ENCODE data around the gene CARM1. TPM values are rescaled to one million over a fixed set of nuclear protein-coding genes. Genes with fewer than 3 reads are reported as not detected.
A peak's percentile ranks its signal among the peaks of the same experiment; 100 is the strongest.

The CARM1 gene
- total RNA-seq, 1 experiment from 2014 or later = 63.7 TPM

DNA sequence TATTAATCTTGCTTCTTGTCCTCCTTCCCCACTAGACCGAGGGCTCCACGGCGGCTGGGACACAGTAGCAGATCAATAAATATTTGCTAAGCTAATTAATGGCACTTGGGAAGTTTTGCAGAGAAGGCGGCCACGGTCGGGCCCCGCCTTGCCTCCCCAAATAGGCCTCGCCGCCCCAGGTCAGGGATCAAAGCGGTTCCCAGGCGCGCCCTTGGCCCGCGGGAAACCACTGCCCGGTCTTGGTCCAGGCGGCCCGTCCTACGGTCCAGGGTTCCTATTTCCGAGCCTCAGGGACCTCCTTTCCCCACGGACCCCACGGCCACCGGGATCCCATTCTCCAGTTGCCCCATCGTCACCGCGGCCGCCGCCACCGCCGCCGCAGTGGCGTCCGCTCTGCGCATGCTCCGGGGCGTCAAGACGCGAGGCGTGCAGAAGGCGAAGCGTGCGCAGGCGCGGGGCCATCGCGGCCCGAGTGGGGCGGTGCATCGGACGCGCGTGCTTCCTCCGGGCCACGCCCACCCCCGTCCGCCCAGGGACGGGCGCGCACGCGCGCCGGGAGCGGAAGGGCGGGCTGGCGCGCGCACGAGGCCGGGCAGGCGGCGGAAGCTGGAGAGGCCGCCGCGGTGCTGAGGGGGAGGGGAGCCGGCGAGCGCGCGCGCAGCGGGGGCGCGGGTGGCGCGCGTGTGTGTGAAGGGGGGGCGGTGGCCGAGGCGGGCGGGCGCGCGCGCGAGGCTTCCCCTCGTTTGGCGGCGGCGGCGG lies 89.1 kb downstream of the CARM1 start, which contains the start of gene SMARCA4:
SMARCA4 (plus strand) TSS at position 717 of the 759 bp plus-strand sequence. CDS start 23,122 bp downstream, outside the sequence.
- Histone ChIP-seq H2AFZ (peak within 1 kb of the TSS; percentile 87), H3K4me3 (peak within 1 kb of the TSS; percentile 81), H3K4me1 (replicated peaks; ENCODE audit: insufficient read depth) (peaks cover 29% of the 10 kb centered on the region), H3K9me3 (ENCODE audit: insufficient read depth, low read depth) (no peaks in the 10 kb centered on the region), H3K79me2 (ENCODE audit: low read depth) (peaks cover 61% of the 10 kb centered on the region), H3K9me2 (ENCODE audit: insufficient read depth) (no peaks in the 10 kb centered on the region), H3K27me3 (ENCODE audit: insufficient read depth, low read depth) (no peaks in the 10 kb centered on the region), H3K27ac (peak within 1 kb of the TSS; percentile 60), H3K36me3 (ENCODE audit: low read depth) (no peaks in the 10 kb centered on the region), H3K4me2 (peak within 1 kb of the TSS; percentile 93), H4K20me1 (ENCODE audit: insufficient read depth) (peaks cover 32% of the 10 kb centered on the region), H3F3A (ENCODE audit: insufficient read depth, low read depth) (peaks cover 3% of the 10 kb centered on the region; the same call in 1 of the 2 replicates)
- intact Hi-C loops (cut with micrococcal nuclease; ENCODE audit: unreplicated experiment) = loop anchor here (5.0 kb wide), 1 partner anchor 127 kb away; the partner anchor contains the start of gene LDLR
- TF ChIP-seq CTCF (conservative IDR thresholded peaks at IDR 0.05) (no peak), EZH2 (IDR thresholded peaks at IDR 0.05; ENCODE audit: low read depth) (no peak)
- DNase-seq = peak; percentile 84 to 98
- CTCF ChIA-PET = no interaction called here
- BruUV-seq (replicated peaks) = no TSS peak
- POLR2A ChIA-PET (ENCODE audit: unreplicated experiment) = interaction anchor here (0.6 to 1.0 kb wide), 2 partner anchors 14 to 21 kb away, joined by 4 to 8 read pairs; no protein-coding TSS in a partner anchor

- intact Hi-C loops (cut with micrococcal nuclease; ENCODE audit: unreplicated experiment) = loop anchor here (5.0 kb wide), 1 partner anchor 126 kb away; the partner anchor contains the start of gene LDLR
- Histone ChIP-seq H4K20me1 (ENCODE audit: insufficient read depth) (peaks cover 40% of the 10 kb centered on the region), H3K27ac (no peak overlapping the region), H3K4me3 (peak overlapping the region; percentile 70), H3K4me2 (peak overlapping the region; percentile 80), H3K4me1 (replicated peaks; ENCODE audit: insufficient read depth) (peaks cover 29% of the 10 kb centered on the region), H3F3A (ENCODE audit: insufficient read depth, low read depth) (peaks cover 3% of the 10 kb centered on the region; the same call in 1 of the 2 replicates), H3K27me3 (ENCODE audit: insufficient read depth, low read depth) (no peaks in the 10 kb centered on the region), H3K36me3 (ENCODE audit: low read depth) (no peaks in the 10 kb centered on the region), H2AFZ (peak overlapping the region; percentile 75), H3K9me2 (ENCODE audit: insufficient read depth) (no peaks in the 10 kb centered on the region), H3K79me2 (ENCODE audit: low read depth) (peaks cover 69% of the 10 kb centered on the region), H3K9me3 (ENCODE audit: insufficient read depth, low read depth) (no peaks in the 10 kb centered on the region)
- ChIA-PET POLR2A (ENCODE audit: unreplicated experiment) (interaction anchor here (1.0 kb wide), 1 partner anchor 22 kb away, joined by 4 read pairs; no protein-coding TSS in a partner anchor), CTCF (no interaction called here)
- no peak for TF ChIP-seq CTCF (conservative IDR thresholded peaks at IDR 0.05)
- TF ChIP-seq EZH2 (IDR thresholded peaks at IDR 0.05; ENCODE audit: low read depth) = no peak
- peak in 1 of 2 experiments; percentile 15 for DNase-seq
- no TSS peak for BruUV-seq (replicated peaks)
These were observed 89.9 kb downstream of the CARM1 start for GRCh38 chr19:10961073-10961860.

DNA sequence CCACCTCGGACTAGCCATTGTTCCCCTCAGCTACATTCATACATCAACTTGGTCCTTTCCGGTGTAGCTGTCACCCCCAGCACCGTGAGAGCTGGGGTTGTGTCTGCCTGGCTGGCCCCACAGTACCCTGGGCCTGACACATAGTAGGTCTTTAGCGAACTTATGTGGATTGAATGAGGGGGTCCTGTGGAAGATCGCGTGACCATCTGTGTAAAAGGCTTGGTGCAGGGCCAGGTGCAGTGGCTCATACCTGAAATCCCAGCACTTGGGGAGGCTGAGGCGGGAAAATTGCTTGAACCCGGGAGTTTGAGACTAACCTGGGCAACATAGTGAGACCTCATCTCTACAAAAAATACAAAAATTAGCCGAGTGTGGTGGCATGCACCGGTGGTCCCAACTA lies 91.5 kb downstream of the CARM1 start:
- Histone ChIP-seq H3K27ac (no peak overlapping the region), H3K9me2 (ENCODE audit: insufficient read depth) (no peaks in the 10 kb centered on the region), H3K27me3 (ENCODE audit: insufficient read depth, low read depth) (no peaks in the 10 kb centered on the region), H3K4me2 (peak overlapping the region; percentile 80), H3K36me3 (ENCODE audit: low read depth) (no peaks in the 10 kb centered on the region), H4K20me1 (ENCODE audit: insufficient read depth) (peaks cover 47% of the 10 kb centered on the region), H3F3A (ENCODE audit: insufficient read depth, low read depth) (peaks cover 3% of the 10 kb centered on the region), H3K9me3 (ENCODE audit: insufficient read depth, low read depth) (no peaks in the 10 kb centered on the region), H3K4me3 (0 out of 2 replicates have a peak overlapping the region, but pooled peaks have one; percentile 70), H3K79me2 (ENCODE audit: low read depth) (peaks cover 84% of the 10 kb centered on the region), H2AFZ (no peak overlapping the region), H3K4me1 (replicated peaks; ENCODE audit: insufficient read depth) (peaks cover 29% of the 10 kb centered on the region)
- ChIA-PET CTCF (interaction anchor here (0.7 kb wide), 3 partner anchors 55 to 309 kb away, joined by 3 to 7 read pairs (median 4); no protein-coding TSS in a partner anchor), POLR2A (ENCODE audit: unreplicated experiment) (interaction anchor here (0.6 kb wide), 1 partner anchor 15 kb away, joined by 8 read pairs; no protein-coding TSS in a partner anchor)
- no TSS peak for BruUV-seq (replicated peaks)
- TF ChIP-seq CTCF (conservative IDR thresholded peaks at IDR 0.05) (no peak), EZH2 (IDR thresholded peaks at IDR 0.05; ENCODE audit: low read depth) (no peak)
- intact Hi-C loops (cut with micrococcal nuclease; ENCODE audit: unreplicated experiment) = loop anchor here (5.0 kb wide), 1 partner anchor 124 kb away; the partner anchor contains the start of gene LDLR
- DNase-seq = no peak
